Left lung (tissue), 10 donors: Measurements from ENCODE around the gene ING3. TPM values are rescaled to one million over a fixed set of nuclear protein-coding genes. Genes with fewer than 3 reads are reported as not detected.
A peak's percentile ranks its signal among the peaks of the same experiment; 100 is the strongest.

Source experiments
- ATAC-seq: fragments of 200-7000 bp; cut with Tn5 transposase; one replicate; pipeline ENCODE4 v1.9.1; 2020; ENCODE audit warnings: moderate library complexity
- DNase-seq, 4 donors: peaks; one replicate each; pipeline ENCODE4 v3.0.0-alpha.2; 2013 to 2020
- H3K27ac ChIP-seq, 2 donors: fragments of 200-600 bp; sonication (generic) in 1 of 2; one replicate each; pipeline versions ENCODE4 v1.5.0 to v1.8.0; 2020 to 2021
- H3K27me3 ChIP-seq, 2 donors: fragments of 200-600 bp; sonication (generic) in 1 of 2; one replicate each; pipeline versions ENCODE4 v1.5.0 to v1.8.0; 2020 to 2021
- H3K36me3 ChIP-seq, 2 donors: fragments of 200-600 bp; sonication (generic) in 1 of 2; one replicate each; pipeline versions ENCODE4 v1.5.0 to v1.8.0; 2020 to 2021
- H3K4me1 ChIP-seq, 2 donors: fragments of 200-600 bp; one replicate each; pipeline ENCODE4 v1.8.0; 2021
- H3K4me3 ChIP-seq, 2 donors: fragments of 200-600 bp; sonication (generic) in 1 of 2; one replicate each; pipeline versions ENCODE4 v1.5.0 to v1.8.0; 2020 to 2021; ENCODE audit warnings: mild to moderate bottlenecking in 1 of 2
- H3K9me3 ChIP-seq, 2 donors: fragments of 200-600 bp; sonication (generic) in 1 of 2; one replicate each; pipeline versions ENCODE4 v1.5.0 to v1.8.0; 2020 to 2021
- CTCF ChIP-seq, 2 donors: fragments of 200-600 bp; sonication (generic) in 1 of 2; IDR thresholded peaks; one replicate each; pipeline versions ENCODE4 v1.5.0 to v1.8.0; 2021; ENCODE audit warnings: antibody characterized with exemption in 2 of 2
- intact Hi-C, 2 donors: fragments of 100-400 bp; cut with DNase I; formaldehyde crosslinking; loops; one replicate each; pipeline versions ENCODE4 v1.11.2 to v1.14.2; 2022
- polyA plus RNA-seq, 6 donors: library from polyadenylated mRNA; unstranded; fragments of 120-200 nt; gene quantifications; one replicate each; pipeline ENCODE4 v1.2.1, GENCODE V29; 2013; ENCODE audit not compliant: insufficient read length in 6 of 6
- total RNA-seq, 2 donors: library from RNA; stranded (reverse); fragmentation: NEBNext Ultra II Directional; extraction: Animal tissue kit (Norgen Biotek cat#: 25700); gene quantifications; one replicate each; pipeline ENCODE4 v1.2.1, GENCODE V29; 2021
- donor health status: DM: no; HTN: yes; CAD: no.
- donor health status: DM: no; HTN: no; CAD: no.

The ING3 gene
- total and polyA plus RNA-seq, 8 donors = 13.1 to 40.6 (median 34.5) TPM

DNA sequence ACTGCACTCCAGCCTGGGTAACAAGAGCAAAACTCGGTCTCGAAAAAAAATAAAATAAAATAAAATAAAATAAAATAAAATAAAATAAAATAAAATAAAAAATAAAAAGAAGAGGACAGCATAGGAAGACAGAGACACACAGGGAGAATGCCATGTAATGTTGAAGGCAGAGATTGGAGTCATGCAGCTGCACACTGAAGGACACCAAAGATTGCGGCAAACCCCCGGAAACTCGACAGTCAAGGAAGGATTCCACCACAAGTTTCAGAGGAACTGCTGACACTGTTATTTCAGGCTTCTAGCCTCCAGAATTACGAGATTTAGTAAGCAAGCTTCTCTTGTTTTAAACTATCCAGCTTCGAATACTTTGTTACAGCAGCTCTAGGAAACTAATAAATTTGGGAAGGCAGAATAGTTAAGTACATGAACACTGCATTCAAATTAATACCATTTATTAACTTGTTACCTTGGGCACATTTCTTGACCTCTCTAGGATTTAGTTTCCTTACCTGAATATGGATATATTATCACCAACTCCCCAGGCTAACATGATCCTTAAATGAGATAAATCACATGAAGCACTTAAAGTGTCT lies 47.4 kb downstream of the ING3 start:
- TF ChIP-seq CTCF (IDR thresholded peaks at IDR 0.05) = no peak
- Histone ChIP-seq H3K4me1 (peaks cover 12 to 64% of the 10 kb centered on the region in 2 donors), H3K4me3 (no peak overlapping the region), H3K36me3 (no peaks in the 10 kb centered on the region), H3K27me3 (no peaks in the 10 kb centered on the region), H3K27ac (peak overlapping the region in 1 of 2 donors; percentile 16), H3K9me3 (no peaks in the 10 kb centered on the region)
- intact Hi-C loops = no loop called here
- DNase-seq (peak in 1 of 4 donors; percentile 63), ATAC-seq (peak; percentile 30)

GRCh38 chr7:120998520-120998919 lies 47.9 kb downstream of the ING3 start:
- H3K36me3 ChIP-seq = no peaks in the 10 kb centered on the region
- H3K4me3 ChIP-seq = no peak overlapping the region
- no peaks in the 10 kb centered on the region for H3K9me3 ChIP-seq
- peaks cover 12 to 63% of the 10 kb centered on the region in 2 donors for H3K4me1 ChIP-seq
- no peak for TF ChIP-seq CTCF (IDR thresholded peaks at IDR 0.05)
- ATAC-seq = no peak
- no peaks in the 10 kb centered on the region for H3K27me3 ChIP-seq
- H3K27ac ChIP-seq = peak overlapping the region in 1 of 2 donors; percentile 16
- no peak for DNase-seq
- intact Hi-C loops = no loop called here

DNA sequence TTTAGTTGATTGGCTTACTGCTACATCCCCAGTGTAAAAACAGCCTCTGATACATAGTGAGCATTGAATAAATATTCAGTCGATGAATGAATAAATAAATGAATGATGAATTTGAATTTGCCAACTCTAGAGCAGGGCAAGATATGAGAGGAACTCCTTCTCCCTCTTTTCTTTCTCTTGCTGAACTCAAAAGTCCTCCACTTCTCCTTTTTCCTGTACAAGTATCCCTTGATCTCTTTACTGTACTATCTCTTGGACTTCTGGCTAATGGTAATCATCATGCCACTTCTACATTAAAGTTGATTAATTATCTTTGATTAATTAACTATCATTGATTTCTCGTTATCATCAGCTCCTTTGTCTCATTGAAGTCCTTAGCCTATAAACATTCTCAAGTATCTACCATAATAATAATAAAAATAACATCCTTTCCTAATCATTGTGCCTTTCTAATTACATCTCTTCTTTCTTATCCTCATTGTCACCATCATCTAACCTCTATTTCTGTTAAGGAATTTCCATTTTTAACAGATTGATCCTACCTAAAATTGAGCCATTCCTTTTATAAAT lies 48.5 kb downstream of the ING3 start:
- H3K4me1 ChIP-seq = peaks cover 12 to 60% of the 10 kb centered on the region in 2 donors
- DNase-seq (no peak), ATAC-seq (no peak)
- no peak for TF ChIP-seq CTCF (IDR thresholded peaks at IDR 0.05)
- no peaks in the 10 kb centered on the region for H3K27me3 ChIP-seq
- intact Hi-C loops = no loop called here
- H3K9me3 ChIP-seq = no peaks in the 10 kb centered on the region
- no peaks in the 10 kb centered on the region for H3K36me3 ChIP-seq
- no peak overlapping the region for H3K27ac ChIP-seq
- no peak overlapping the region for H3K4me3 ChIP-seq

- no peak for TF ChIP-seq CTCF (IDR thresholded peaks at IDR 0.05)
- Histone ChIP-seq H3K4me1 (peaks cover 12 to 55% of the 10 kb centered on the region in 2 donors), H3K9me3 (no peaks in the 10 kb centered on the region), H3K27ac (peak overlapping the region; percentile 14 to 45), H3K4me3 (no peak overlapping the region), H3K27me3 (no peaks in the 10 kb centered on the region), H3K36me3 (no peaks in the 10 kb centered on the region)
- ATAC-seq (peak; percentile 29), DNase-seq (no peak)
- intact Hi-C loops = no loop called here
Observed at GRCh38 chr7:121000081-121000983, 49.8 kb downstream of the ING3 start.
